GM12878 (cell line): Measurements from ENCODE around the gene C1orf198. TPM values are rescaled to one million over a fixed set of nuclear protein-coding genes. Genes with fewer than 3 reads are reported as not detected.

ENCODE experiments used
- ATF3 ChIP-seq: IDR thresholded peaks from 2 replicates; pipeline ENCODE4 v1.6.1; 2011; ENCODE audit warnings: low read depth, mild to moderate bottlenecking, low read length, moderate library complexity, borderline replicate concordance; ENCODE audit errors: extremely low read depth
- BCLAF1 ChIP-seq: fragments of 450-650 bp; IDR thresholded peaks from 2 replicates; pipeline ENCODE4 v1.6.1; 2017; ENCODE audit warnings: antibody characterized with exemption, mild to moderate bottlenecking, moderate library complexity
- CEBPB ChIP-seq, 2 experiments: fragments of 150-350 bp in 1 of 2; IDR thresholded peaks; 2 replicates each; pipeline ENCODE4 v1.6.1; 2012 to 2014; ENCODE audit warnings: low read depth in 2 of 2, low read length in 2 of 2, borderline replicate concordance in 1 of 2, inconsistent platforms in 1 of 2
- CREM ChIP-seq: IDR thresholded peaks from 2 replicates; pipeline ENCODE4 v1.6.1; 2014; ENCODE audit warnings: antibody characterized with exemption, low read depth
- ETV6 ChIP-seq, 2 experiments: fragments of 450-650 bp in 1 of 2; IDR thresholded peaks in 1 of 2; conservative IDR thresholded peaks in 1 of 2; 2 replicates each; pipeline ENCODE4 v1.6.1; 2014; ENCODE audit warnings: antibody characterized with exemption in 1 of 2, borderline replicate concordance in 1 of 2, low read depth in 1 of 2, mild to moderate bottlenecking in 1 of 2, moderate library complexity in 1 of 2
- IKZF2 ChIP-seq, 2 experiments: fragments of 450-650 bp; IDR thresholded peaks; 2 replicates each; pipeline ENCODE4 v1.6.1; 2017; ENCODE audit warnings: mild to moderate bottlenecking in 2 of 2, moderate library complexity in 2 of 2
- MEF2B ChIP-seq: fragments of 450-650 bp; IDR thresholded peaks from 2 replicates; pipeline ENCODE4 v1.6.1; 2018; ENCODE audit warnings: mild to moderate bottlenecking, moderate library complexity; ENCODE audit not compliant: partially characterized antibody, poor library complexity, severe bottlenecking
- MYC ChIP-seq: IDR thresholded peaks from 2 replicates; pipeline ENCODE4 v1.6.1; 2011; ENCODE audit warnings: mild to moderate bottlenecking, low read length, moderate library complexity, inconsistent platforms; ENCODE audit not compliant: insufficient read depth, insufficient replicate concordance, insufficient read length, severe bottlenecking
- PML ChIP-seq: IDR thresholded peaks from 2 replicates; pipeline ENCODE4 v1.6.1; 2012; ENCODE audit warnings: low read length, inconsistent platforms
- RBBP5 ChIP-seq: fragments of 200-600 bp; sonication (generic); conservative IDR thresholded peaks from 2 replicates; pipeline ENCODE4 v1.6.1; 2016
- RFX5 ChIP-seq: IDR thresholded peaks from 2 replicates; pipeline ENCODE4 v1.6.1; 2011; ENCODE audit warnings: low read depth, low read length, improper control_type of control experiment
- SIN3A ChIP-seq: IDR thresholded peaks from 2 replicates; pipeline ENCODE4 v1.6.1; 2012; ENCODE audit warnings: low read depth, low read length, improper control_type of control experiment
- polyA plus RNA-seq, 11 experiments: library from polyadenylated mRNA; depleted of rRNA in 4 of 11; unstranded in 6 of 11; stranded (reverse) in 5 of 11; fragments of >200 nt; fragmentation: Nextera tagmentation in 4 of 11; fragmentation: Illumina TruSeq in 1 of 11; extraction: Ambion mirVana in 4 of 11; extraction: Trizol in 1 of 11; gene quantifications; 1 replicate in 1 of 11; 2 replicates in 10 of 11; pipeline versions ENCODE4 v1.2.1 to v1.2.3, GENCODE V29; 2011 to 2016; ENCODE audit warnings: inconsistent platforms in 2 of 11, missing spikeins in 2 of 11, low read depth in 1 of 11
- total RNA-seq, 4 experiments: library from RNA; depleted of rRNA in 3 of 4; stranded (reverse); fragments of >200 nt in 3 of 4; fragmentation: Illumina TruSeq in 1 of 4; extraction: Trizol in 1 of 4; gene quantifications; 2 replicates each; pipeline versions ENCODE4 v1.2.1 to v1.2.3, GENCODE V29; 2013 to 2021
- TF ChIP-seq, protein P1 (sequence below), 3 experiments: IDR thresholded peaks in 2 of 3; conservative IDR thresholded peaks in 1 of 3; 2 replicates each; pipeline ENCODE4 v1.5.1; 2011; ENCODE audit warnings: low read depth in 3 of 3, low read length in 3 of 3, mild to moderate bottlenecking in 3 of 3, control low read depth in 2 of 3, moderate library complexity in 2 of 3, inconsistent platforms in 1 of 3, mixed read lengths in 1 of 3; ENCODE audit not compliant: control insufficient read depth in 2 of 3, insufficient read depth in 1 of 3; ENCODE audit errors: extremely low read depth in 1 of 3
- TF ChIP-seq, protein P2 (sequence below): IDR thresholded peaks from 2 replicates; pipeline ENCODE4 v1.6.1; 2012; ENCODE audit warnings: mild to moderate bottlenecking, low read depth, low read length

The C1orf198 gene
- total and polyA plus RNA-seq, 10 of the 15 experiments (the other 5 are each of a cell fraction or from before 2014, with no cell fraction given) = 0.16 to 2.8 (median 1.1) TPM

DNA sequence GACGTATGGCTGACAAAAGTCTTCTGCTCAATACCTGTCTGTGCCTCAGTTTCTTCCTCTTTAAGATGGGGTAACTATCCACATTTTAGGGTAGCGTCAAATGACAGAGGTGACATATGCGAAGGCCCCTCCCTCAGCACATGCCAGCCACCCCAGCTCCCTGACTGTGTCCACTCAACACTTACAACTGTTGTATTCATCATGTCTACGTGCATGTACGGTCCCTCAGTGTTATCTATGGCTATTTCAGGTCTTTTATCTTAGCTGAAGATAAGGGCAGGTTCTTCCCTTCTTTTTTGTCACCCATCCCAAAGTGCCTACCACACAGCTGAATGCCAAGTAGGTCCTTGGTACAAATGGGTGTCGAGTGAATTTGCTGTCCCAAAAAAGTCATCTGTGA lies 8.3 kb upstream of the C1orf198 start (continued):
- TF ChIP-seq, protein P1, sequence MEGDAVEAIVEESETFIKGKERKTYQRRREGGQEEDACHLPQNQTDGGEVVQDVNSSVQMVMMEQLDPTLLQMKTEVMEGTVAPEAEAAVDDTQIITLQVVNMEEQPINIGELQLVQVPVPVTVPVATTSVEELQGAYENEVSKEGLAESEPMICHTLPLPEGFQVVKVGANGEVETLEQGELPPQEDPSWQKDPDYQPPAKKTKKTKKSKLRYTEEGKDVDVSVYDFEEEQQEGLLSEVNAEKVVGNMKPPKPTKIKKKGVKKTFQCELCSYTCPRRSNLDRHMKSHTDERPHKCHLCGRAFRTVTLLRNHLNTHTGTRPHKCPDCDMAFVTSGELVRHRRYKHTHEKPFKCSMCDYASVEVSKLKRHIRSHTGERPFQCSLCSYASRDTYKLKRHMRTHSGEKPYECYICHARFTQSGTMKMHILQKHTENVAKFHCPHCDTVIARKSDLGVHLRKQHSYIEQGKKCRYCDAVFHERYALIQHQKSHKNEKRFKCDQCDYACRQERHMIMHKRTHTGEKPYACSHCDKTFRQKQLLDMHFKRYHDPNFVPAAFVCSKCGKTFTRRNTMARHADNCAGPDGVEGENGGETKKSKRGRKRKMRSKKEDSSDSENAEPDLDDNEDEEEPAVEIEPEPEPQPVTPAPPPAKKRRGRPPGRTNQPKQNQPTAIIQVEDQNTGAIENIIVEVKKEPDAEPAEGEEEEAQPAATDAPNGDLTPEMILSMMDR (IDR thresholded peaks at IDR 0.05 in 2 of 3, conservative IDR thresholded peaks at IDR 0.05 in 1 of 3; ENCODE audit: control insufficient read depth in 2 of 3, extremely low read depth in 1 of 3, insufficient read depth in 1 of 3, low read depth in 3 of 3, low read length in 3 of 3) = no peak
- TF ChIP-seq ATF3 (no peak), PML (no peak), RFX5 (no peak), CREM (no peak), BCLAF1 (no peak), IKZF2 (IDR thresholded peaks at IDR 0.05) (no peak), SIN3A (no peak), CEBPB (IDR thresholded peaks at IDR 0.05; ENCODE audit: borderline replicate concordance in 1 of 2, low read depth in 2 of 2, low read length in 2 of 2) (no peak), MYC (no peak), ETV6 (conservative IDR thresholded peaks at IDR 0.05 in 1 of 2, IDR thresholded peaks at IDR 0.05 in 1 of 2; ENCODE audit: borderline replicate concordance in 1 of 2, low read depth in 1 of 2) (no peak), MEF2B (no peak), RBBP5 (no peak)
- TF ChIP-seq, protein P2, sequence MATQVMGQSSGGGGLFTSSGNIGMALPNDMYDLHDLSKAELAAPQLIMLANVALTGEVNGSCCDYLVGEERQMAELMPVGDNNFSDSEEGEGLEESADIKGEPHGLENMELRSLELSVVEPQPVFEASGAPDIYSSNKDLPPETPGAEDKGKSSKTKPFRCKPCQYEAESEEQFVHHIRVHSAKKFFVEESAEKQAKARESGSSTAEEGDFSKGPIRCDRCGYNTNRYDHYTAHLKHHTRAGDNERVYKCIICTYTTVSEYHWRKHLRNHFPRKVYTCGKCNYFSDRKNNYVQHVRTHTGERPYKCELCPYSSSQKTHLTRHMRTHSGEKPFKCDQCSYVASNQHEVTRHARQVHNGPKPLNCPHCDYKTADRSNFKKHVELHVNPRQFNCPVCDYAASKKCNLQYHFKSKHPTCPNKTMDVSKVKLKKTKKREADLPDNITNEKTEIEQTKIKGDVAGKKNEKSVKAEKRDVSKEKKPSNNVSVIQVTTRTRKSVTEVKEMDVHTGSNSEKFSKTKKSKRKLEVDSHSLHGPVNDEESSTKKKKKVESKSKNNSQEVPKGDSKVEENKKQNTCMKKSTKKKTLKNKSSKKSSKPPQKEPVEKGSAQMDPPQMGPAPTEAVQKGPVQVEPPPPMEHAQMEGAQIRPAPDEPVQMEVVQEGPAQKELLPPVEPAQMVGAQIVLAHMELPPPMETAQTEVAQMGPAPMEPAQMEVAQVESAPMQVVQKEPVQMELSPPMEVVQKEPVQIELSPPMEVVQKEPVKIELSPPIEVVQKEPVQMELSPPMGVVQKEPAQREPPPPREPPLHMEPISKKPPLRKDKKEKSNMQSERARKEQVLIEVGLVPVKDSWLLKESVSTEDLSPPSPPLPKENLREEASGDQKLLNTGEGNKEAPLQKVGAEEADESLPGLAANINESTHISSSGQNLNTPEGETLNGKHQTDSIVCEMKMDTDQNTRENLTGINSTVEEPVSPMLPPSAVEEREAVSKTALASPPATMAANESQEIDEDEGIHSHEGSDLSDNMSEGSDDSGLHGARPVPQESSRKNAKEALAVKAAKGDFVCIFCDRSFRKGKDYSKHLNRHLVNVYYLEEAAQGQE = no peak
- TF ChIP-seq, all 136 proteins: peak for 0
